IMR-90 (cell line): ENCODE results near the gene MUTYH.

Source experiments
- BHLHE40 ChIP-seq: fragments of 150-350 bp; IDR thresholded peaks from 2 replicates; pipeline ENCODE4 v1.6.1; 2016; ENCODE audit warnings: mild to moderate bottlenecking, low read depth, low read length
- CTCF ChIP-seq: conservative IDR thresholded peaks from 2 replicates; pipeline ENCODE4 v1.5.1; 2012; ENCODE audit warnings: mild to moderate bottlenecking, low read depth, low read length, improper control_type of control experiment
- MXI1 ChIP-seq: IDR thresholded peaks from 2 replicates; pipeline ENCODE4 v1.6.1; 2012; ENCODE audit warnings: low read depth, mild to moderate bottlenecking, low read length, moderate library complexity, borderline replicate concordance
- POLR2A ChIP-seq: IDR thresholded peaks from 2 replicates; pipeline ENCODE4 v1.6.1; 2012; ENCODE audit warnings: mild to moderate bottlenecking, low read depth, low read length
- RAD21 ChIP-seq: IDR thresholded peaks from 2 replicates; pipeline ENCODE4 v1.6.1; 2012; ENCODE audit warnings: low read length, improper control_type of control experiment
- RCOR1 ChIP-seq: IDR thresholded peaks from 2 replicates; pipeline ENCODE4 v1.6.1; 2012; ENCODE audit warnings: mild to moderate bottlenecking, low read length, improper control_type of control experiment; ENCODE audit not compliant: insufficient replicate concordance
- RFX5 ChIP-seq: IDR thresholded peaks from 2 replicates; pipeline ENCODE4 v1.8.0; 2012; ENCODE audit warnings: low read depth, mild to moderate bottlenecking, low read length, moderate library complexity
- SMC3 ChIP-seq: fragments of 150-350 bp; IDR thresholded peaks from 2 replicates; pipeline ENCODE4 v1.6.1; 2016; ENCODE audit warnings: low read depth, mild to moderate bottlenecking, antibody characterized with exemption, low read length, moderate library complexity
- USF2 ChIP-seq: fragments of 150-350 bp; IDR thresholded peaks from 2 replicates; pipeline ENCODE4 v1.6.1; 2017; ENCODE audit warnings: mild to moderate bottlenecking, antibody characterized with exemption, low read length, low read depth

GRCh38 chr1:45282351-45282750 lies 57.9 kb downstream of the MUTYH start:
- TF ChIP-seq CTCF (no peak), POLR2A (no peak), SMC3 (no peak), RAD21 (no peak), USF2 (no peak), RCOR1 (no peak), BHLHE40 (no peak), RFX5 (no peak), MXI1 (no peak)
